GM12875 (cell line): ENCODE measurements around the gene PATE4.

Experiments used
- H3K4me3 ChIP-seq: one replicate; pipeline ENCODE4 v1.5.1; 2011; ENCODE audit warnings: low read depth, low read length, control low read depth
- CTCF ChIP-seq: IDR thresholded peaks from 2 replicates; pipeline ENCODE4 v1.5.1; 2011; ENCODE audit warnings: low read depth, mild to moderate bottlenecking, control low read depth, inconsistent platforms, low read length, moderate library complexity, borderline replicate concordance; ENCODE audit not compliant: insufficient read depth

The PATE4 gene

GRCh38 chr11:125887373-125888324 lies 54.5 kb downstream of the PATE4 start, which contains the start of gene HYLS1:
Gene HYLS1, plus strand, starts transcription at chr11:125887668. Its CDS starts 11,701 bp downstream, at chr11:125899369.
- peak within 1 kb of the TSS; percentile 98 for H3K4me3 ChIP-seq
- TF ChIP-seq CTCF = peak; percentile 16; the same call in 1 of the 2 replicates
